GM12892 (cell line): ENCODE data around the gene PCNX1.

Experiments used
- POLR2A ChIP-seq: IDR thresholded peaks from 2 replicates; pipeline ENCODE4 v1.6.1; 2011; ENCODE audit warnings: low read depth, low read length, control low read depth
- POLR2AphosphoS5 ChIP-seq: IDR thresholded peaks from 2 replicates; pipeline ENCODE4 v1.6.1; 2011; ENCODE audit warnings: low read depth, low read length, control low read depth
- TAF1 ChIP-seq: IDR thresholded peaks from 2 replicates; pipeline ENCODE4 v1.6.1; 2011; ENCODE audit warnings: low read depth, mild to moderate bottlenecking, control low read depth, low read length, borderline replicate concordance

GRCh38 chr14:70924521-70924920 lies 17.3 kb downstream of the PCNX1 start:
- TF ChIP-seq POLR2A (no peak), TAF1 (no peak), POLR2AphosphoS5 (no peak)
